ENCODE data around the gene PCDHA11. TPM values are rescaled to one million over a fixed set of nuclear protein-coding genes. Genes with fewer than 3 reads are reported as not detected.
"Not testable (repeated sequence)": the region's sequence is repeated elsewhere in the genome, so short reads cannot be mapped to it uniquely, and the experiment has no call there.

The PCDHA11 gene
- total RNA-seq, 1 donor from 2014 or later, result 0.79 TPM

- DNase-seq (ENCODE audit: low read depth) (peak; percentile 5), FAIRE-seq (no peak)
- Histone ChIP-seq H3K36me3 (ENCODE audit: control insufficient read depth, insufficient read depth, low read length) (no peaks in the 10 kb centered on the region), H3K27me3 (ENCODE audit: control insufficient read depth, insufficient read depth, low read length) (no peaks in the 10 kb centered on the region), H3K4me3 (ENCODE audit: low read depth, low read length) (no peak within 1 kb of the TSS)
- no peak for TF ChIP-seq CTCF (IDR thresholded peaks at IDR 0.05; ENCODE audit: insufficient read depth, low read length, severe bottlenecking)
These were observed 40.9 kb upstream of the PCDHA11 start, which contains the start of gene PCDHA6 for GRCh38 chr5:140827704-140828361. Gene PCDHA6 (plus strand): TSS chr5:140827960. CDS start chr5:140828092, 132 bp downstream.

GRCh38 chr5:140828362-140828737 is 40.4 kb upstream of the PCDHA11 start:
- Histone ChIP-seq H3K36me3 (ENCODE audit: control insufficient read depth, insufficient read depth, low read length) (no peaks in the 10 kb centered on the region), H3K27me3 (ENCODE audit: control insufficient read depth, insufficient read depth, low read length) (no peaks in the 10 kb centered on the region), H3K4me3 (ENCODE audit: low read depth, low read length) (no peak overlapping the region)
- FAIRE-seq, result no peak
- no peak for TF ChIP-seq CTCF (IDR thresholded peaks at IDR 0.05; ENCODE audit: insufficient read depth, low read length, severe bottlenecking)
- no peak for DNase-seq (ENCODE audit: low read depth)

GRCh38 chr5:140829511-140830501 is 39.0 kb upstream of the PCDHA11 start:
- not testable (repeated sequence) for H3K27me3 ChIP-seq (ENCODE audit: control insufficient read depth, insufficient read depth, low read length); FAIRE-seq; DNase-seq (ENCODE audit: low read depth)

GRCh38 chr5:140833993-140834392 is 34.8 kb upstream of the PCDHA11 start, which contains the start of gene PCDHA7:
Gene PCDHA7 (plus strand): TSS chr5:140834269. CDS start chr5:140834384, 115 bp downstream.
- Histone ChIP-seq H3K4me3 (ENCODE audit: low read depth, low read length) (no peak within 1 kb of the TSS), H3K36me3 (ENCODE audit: control insufficient read depth, insufficient read depth, low read length) (no peaks in the 10 kb centered on the region), H3K27me3 (ENCODE audit: control insufficient read depth, insufficient read depth, low read length) (no peaks in the 10 kb centered on the region)
- DNase-seq (ENCODE audit: low read depth) (peak; percentile 10), FAIRE-seq (no peak)
- TF ChIP-seq CTCF (IDR thresholded peaks at IDR 0.05; ENCODE audit: insufficient read depth, low read length, severe bottlenecking), result no peak

More at GRCh38 chr5:140829511-140830501, 39.0 kb upstream of the PCDHA11 start:
- not testable (repeated sequence) for H3K36me3 ChIP-seq (ENCODE audit: control insufficient read depth, insufficient read depth, low read length); H3K4me3 ChIP-seq (ENCODE audit: low read depth, low read length)

- not testable (repeated sequence) for H3K27me3 ChIP-seq (ENCODE audit: control insufficient read depth, insufficient read depth, low read length); DNase-seq (ENCODE audit: low read depth); H3K4me3 ChIP-seq (ENCODE audit: low read depth, low read length); H3K36me3 ChIP-seq (ENCODE audit: control insufficient read depth, insufficient read depth, low read length)
- peak; percentile 94 for FAIRE-seq
These were observed 34.2 kb upstream of the PCDHA11 start for GRCh38 chr5:140834439-140835008.

GRCh38 chr5:140835622-140836510 is 32.9 kb upstream of the PCDHA11 start:
- DNase-seq (ENCODE audit: low read depth) (no peak), FAIRE-seq (no peak)
- Histone ChIP-seq H3K4me3 (ENCODE audit: low read depth, low read length) (no peak overlapping the region), H3K27me3 (ENCODE audit: control insufficient read depth, insufficient read depth, low read length) (no peaks in the 10 kb centered on the region), H3K36me3 (ENCODE audit: control insufficient read depth, insufficient read depth, low read length) (no peaks in the 10 kb centered on the region)
- TF ChIP-seq CTCF (IDR thresholded peaks at IDR 0.05; ENCODE audit: insufficient read depth, low read length, severe bottlenecking), result no peak
